ENCODE data around the gene MLIP.

- TF ChIP-seq, protein P1, sequence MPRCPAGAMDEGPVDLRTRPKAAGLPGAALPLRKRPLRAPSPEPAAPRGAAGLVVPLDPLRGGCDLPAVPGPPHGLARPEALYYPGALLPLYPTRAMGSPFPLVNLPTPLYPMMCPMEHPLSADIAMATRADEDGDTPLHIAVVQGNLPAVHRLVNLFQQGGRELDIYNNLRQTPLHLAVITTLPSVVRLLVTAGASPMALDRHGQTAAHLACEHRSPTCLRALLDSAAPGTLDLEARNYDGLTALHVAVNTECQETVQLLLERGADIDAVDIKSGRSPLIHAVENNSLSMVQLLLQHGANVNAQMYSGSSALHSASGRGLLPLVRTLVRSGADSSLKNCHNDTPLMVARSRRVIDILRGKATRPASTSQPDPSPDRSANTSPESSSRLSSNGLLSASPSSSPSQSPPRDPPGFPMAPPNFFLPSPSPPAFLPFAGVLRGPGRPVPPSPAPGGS (IDR thresholded peaks at IDR 0.05), result no peak
- TF ChIP-seq, protein P2, sequence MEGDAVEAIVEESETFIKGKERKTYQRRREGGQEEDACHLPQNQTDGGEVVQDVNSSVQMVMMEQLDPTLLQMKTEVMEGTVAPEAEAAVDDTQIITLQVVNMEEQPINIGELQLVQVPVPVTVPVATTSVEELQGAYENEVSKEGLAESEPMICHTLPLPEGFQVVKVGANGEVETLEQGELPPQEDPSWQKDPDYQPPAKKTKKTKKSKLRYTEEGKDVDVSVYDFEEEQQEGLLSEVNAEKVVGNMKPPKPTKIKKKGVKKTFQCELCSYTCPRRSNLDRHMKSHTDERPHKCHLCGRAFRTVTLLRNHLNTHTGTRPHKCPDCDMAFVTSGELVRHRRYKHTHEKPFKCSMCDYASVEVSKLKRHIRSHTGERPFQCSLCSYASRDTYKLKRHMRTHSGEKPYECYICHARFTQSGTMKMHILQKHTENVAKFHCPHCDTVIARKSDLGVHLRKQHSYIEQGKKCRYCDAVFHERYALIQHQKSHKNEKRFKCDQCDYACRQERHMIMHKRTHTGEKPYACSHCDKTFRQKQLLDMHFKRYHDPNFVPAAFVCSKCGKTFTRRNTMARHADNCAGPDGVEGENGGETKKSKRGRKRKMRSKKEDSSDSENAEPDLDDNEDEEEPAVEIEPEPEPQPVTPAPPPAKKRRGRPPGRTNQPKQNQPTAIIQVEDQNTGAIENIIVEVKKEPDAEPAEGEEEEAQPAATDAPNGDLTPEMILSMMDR (IDR thresholded peaks at IDR 0.05), result no peak
- TF ChIP-seq EHF (CRISPR knock-in tag; IDR thresholded peaks at IDR 0.05) (no peak), MYC (IDR thresholded peaks at IDR 0.05; ENCODE audit: borderline replicate concordance, low read length) (no peak), EP300 (IDR thresholded peaks at IDR 0.05) (no peak)
Measured at GRCh38 chr6:54194067-54194466, 82.8 kb downstream of the MLIP start.
